ENCODE data around the gene CCDC194. TPM values are rescaled to one million over a fixed set of nuclear protein-coding genes. Genes with fewer than 3 reads are reported as not detected.

Gene CCDC194
- total and polyA plus RNA-seq, 2 of the 13 experiments (the other 11 are each of a cell fraction or from before 2014, with no cell fraction given): 0.13 to 0.21 TPM

GRCh38 chr19:17390665-17391370 lies 3.2 kb downstream of the CCDC194 start (continued):
- TF ChIP-seq MAFF (IDR thresholded peaks at IDR 0.05; ENCODE audit: low read depth, low read length) (no peak), ZNF597 (CRISPR knock-in tag; IDR thresholded peaks at IDR 0.05) (no peak), HOXD1 (CRISPR knock-in tag; IDR thresholded peaks at IDR 0.05) (no peak), ZNF468 (CRISPR knock-in tag; IDR thresholded peaks at IDR 0.05) (no peak), ZSCAN30 (CRISPR knock-in tag; IDR thresholded peaks at IDR 0.05) (no peak), KAT7 (CRISPR knock-in tag; IDR thresholded peaks at IDR 0.05; ENCODE audit: borderline replicate concordance) (no peak), STAT6 (CRISPR knock-in tag; IDR thresholded peaks at IDR 0.05; ENCODE audit: borderline replicate concordance) (no peak), ZBTB2 (CRISPR knock-in tag; IDR thresholded peaks at IDR 0.05; ENCODE audit: low read depth) (no peak), ZSCAN5A (CRISPR knock-in tag; IDR thresholded peaks at IDR 0.05; ENCODE audit: borderline replicate concordance) (no peak), ZBTB40 (IDR thresholded peaks at IDR 0.05) (no peak), ZBTB40 (CRISPR knock-in tag; IDR thresholded peaks at IDR 0.05) (no peak), ZNF772 (CRISPR knock-in tag; IDR thresholded peaks at IDR 0.05) (no peak)
